ENCODE results near the gene LHPP.

Gene LHPP

GRCh38 chr10:124659380-124659779 lies 197.8 kb downstream of the LHPP start:
- no peak for DNase-seq (ENCODE audit: low spot score)

- no peak for DNase-seq (ENCODE audit: low spot score)
Measured at GRCh38 chr10:124660404-124661125, 198.9 kb downstream of the LHPP start.

- DNase-seq (ENCODE audit: low spot score): no peak
Measured at GRCh38 chr10:124661660-124662180, 200.1 kb downstream of the LHPP start.

GRCh38 chr10:124663228-124663627 lies 201.6 kb downstream of the LHPP start:
- DNase-seq (ENCODE audit: low spot score): no peak
